Stimulated activated naive CD8-positive, alpha-beta T cell treated with anti-CD3 and anti-CD28 coated beads, Interleukin-15, Interleukin-2, amounts not matched to agents 100 ng/mL and 50 ng/mL, for 24 hours (primary cell): ENCODE measurements around the gene HMOX1.

ENCODE experiments used
- H3K27ac Mint-ChIP-seq: one replicate; pipeline ENCODE4 v1.8.0; 2021; ENCODE audit warnings: mild to moderate bottlenecking, mixed read lengths
- H3K27me3 Mint-ChIP-seq: one replicate; pipeline ENCODE4 v1.8.0; 2021; ENCODE audit warnings: mixed read lengths
- H3K36me3 Mint-ChIP-seq: one replicate; pipeline ENCODE4 v1.8.0; 2021; ENCODE audit warnings: low read depth, mixed read lengths
- H3K4me1 Mint-ChIP-seq: one replicate; pipeline ENCODE4 v1.8.0; 2021; ENCODE audit warnings: low read depth, mixed read lengths
- H3K4me3 Mint-ChIP-seq: one replicate; pipeline ENCODE4 v1.8.0; 2021; ENCODE audit warnings: mild to moderate bottlenecking, mixed read lengths
- H3K9me3 Mint-ChIP-seq: one replicate; pipeline ENCODE4 v1.8.0; 2021; ENCODE audit warnings: mixed read lengths

Gene HMOX1

GRCh38 chr22:35400501-35400790 is 19.6 kb downstream of the HMOX1 start:
- peak overlapping the region; percentile 99 for H3K27ac Mint-ChIP-seq
- peaks cover 40% of the 10 kb centered on the region for H3K36me3 Mint-ChIP-seq
- no peaks in the 10 kb centered on the region for H3K27me3 Mint-ChIP-seq
- H3K4me1 Mint-ChIP-seq = peaks cover 36% of the 10 kb centered on the region
- no peaks in the 10 kb centered on the region for H3K9me3 Mint-ChIP-seq
- peak overlapping the region; percentile 96 for H3K4me3 Mint-ChIP-seq

GRCh38 chr22:35401863-35402262 is 21.0 kb downstream of the HMOX1 start:
- Mint-ChIP-seq H3K4me1 (peaks cover 36% of the 10 kb centered on the region), H3K9me3 (no peaks in the 10 kb centered on the region), H3K27me3 (no peaks in the 10 kb centered on the region), H3K4me3 (peak overlapping the region; percentile 96), H3K27ac (peak overlapping the region; percentile 96), H3K36me3 (peaks cover 52% of the 10 kb centered on the region)

DNA sequence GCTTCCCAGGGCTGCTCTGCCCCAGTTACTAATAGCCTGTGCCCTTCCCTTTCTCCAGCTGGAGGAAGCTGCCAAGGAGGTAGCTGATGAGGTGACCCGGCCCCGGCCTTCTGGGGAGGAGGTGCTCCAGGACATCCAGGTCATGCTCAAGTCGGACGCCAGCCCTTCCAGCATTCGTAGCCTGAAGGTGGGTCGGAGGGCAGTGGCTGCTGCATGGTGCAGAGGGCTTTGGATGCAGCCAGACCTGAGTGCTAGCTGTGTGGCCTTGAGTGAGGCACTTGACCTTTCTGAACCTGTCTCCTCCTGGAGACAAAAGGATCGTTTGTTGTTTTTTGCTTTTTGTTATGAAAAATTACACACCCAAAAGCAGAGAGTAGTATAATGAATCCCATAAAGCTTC is 22.5 kb downstream of the HMOX1 start:
- no peak overlapping the region for H3K27ac Mint-ChIP-seq
- no peak overlapping the region for H3K4me3 Mint-ChIP-seq
- H3K36me3 Mint-ChIP-seq = peaks cover 67% of the 10 kb centered on the region
- H3K27me3 Mint-ChIP-seq = no peaks in the 10 kb centered on the region
- H3K4me1 Mint-ChIP-seq = peaks cover 36% of the 10 kb centered on the region
- no peaks in the 10 kb centered on the region for H3K9me3 Mint-ChIP-seq

GRCh38 chr22:35404176-35404575 is 23.3 kb downstream of the HMOX1 start:
- Mint-ChIP-seq H3K9me3 (no peaks in the 10 kb centered on the region), H3K27ac (no peak overlapping the region), H3K4me3 (no peak overlapping the region), H3K4me1 (peaks cover 36% of the 10 kb centered on the region), H3K27me3 (no peaks in the 10 kb centered on the region), H3K36me3 (peaks cover 71% of the 10 kb centered on the region)

- H3K36me3 Mint-ChIP-seq = peaks cover 81% of the 10 kb centered on the region
- H3K27ac Mint-ChIP-seq = no peak overlapping the region
- no peaks in the 10 kb centered on the region for H3K9me3 Mint-ChIP-seq
- peaks cover 41% of the 10 kb centered on the region for H3K4me1 Mint-ChIP-seq
- H3K4me3 Mint-ChIP-seq = no peak overlapping the region
- H3K27me3 Mint-ChIP-seq = no peaks in the 10 kb centered on the region
These were observed 25.5 kb downstream of the HMOX1 start for GRCh38 chr22:35406443-35406842.

- Mint-ChIP-seq H3K4me1 (peaks cover 38% of the 10 kb centered on the region), H3K4me3 (no peak overlapping the region), H3K36me3 (peaks cover 82% of the 10 kb centered on the region), H3K9me3 (no peaks in the 10 kb centered on the region), H3K27ac (no peak overlapping the region), H3K27me3 (no peaks in the 10 kb centered on the region)
These were observed 26.5 kb downstream of the HMOX1 start for GRCh38 chr22:35407362-35407761.

DNA sequence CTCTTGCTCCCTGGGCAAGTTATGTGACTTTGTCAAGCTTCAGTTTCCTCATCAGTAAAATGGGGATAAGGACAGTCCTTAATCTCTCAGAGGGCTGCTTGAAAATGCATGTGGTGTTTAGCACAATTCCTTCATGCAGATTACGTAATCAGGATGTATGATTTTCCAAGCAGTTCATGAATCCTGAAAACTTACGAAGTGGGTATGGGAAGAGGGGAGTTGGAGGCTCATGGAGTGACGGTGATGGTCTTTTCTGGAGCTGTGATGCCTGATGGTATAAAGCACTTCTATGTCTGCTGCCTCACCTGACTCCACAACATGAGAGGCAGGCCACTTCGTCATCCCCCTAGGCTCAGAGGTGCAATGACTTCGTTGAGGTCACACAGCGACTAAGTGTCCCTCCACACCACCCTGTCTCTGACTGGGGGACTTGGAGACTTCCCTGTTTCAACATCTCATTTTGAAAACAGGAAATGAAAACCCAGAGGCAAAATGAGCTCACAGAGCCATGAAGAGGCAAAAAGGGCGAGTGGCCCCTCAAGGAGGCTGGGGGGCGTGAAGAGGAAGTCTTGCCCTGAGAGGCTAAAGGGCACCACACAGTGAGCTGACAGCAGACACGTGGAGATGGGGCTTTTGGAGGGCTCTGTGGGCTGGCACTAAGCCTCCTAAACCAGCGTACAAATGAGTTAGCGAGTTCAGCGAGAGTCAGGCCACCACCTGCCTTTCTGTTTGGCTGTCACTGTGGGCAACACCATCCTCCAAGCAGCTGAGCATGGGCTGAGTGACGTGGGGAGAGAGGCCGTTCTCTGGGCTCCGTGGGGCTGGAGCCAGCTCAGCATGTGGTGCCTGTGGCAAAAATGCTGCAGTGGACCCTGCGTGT is 29.1 kb downstream of the HMOX1 start:
- Mint-ChIP-seq H3K9me3 (no peaks in the 10 kb centered on the region), H3K27me3 (no peaks in the 10 kb centered on the region), H3K36me3 (peaks cover 76% of the 10 kb centered on the region), H3K27ac (peak overlapping the region; percentile 65), H3K4me3 (no peak overlapping the region), H3K4me1 (peaks cover 28% of the 10 kb centered on the region)

- Mint-ChIP-seq H3K4me3 (no peak overlapping the region), H3K27ac (no peak overlapping the region)
These were observed 29.8 kb downstream of the HMOX1 start for GRCh38 chr22:35410663-35411034.

DNA sequence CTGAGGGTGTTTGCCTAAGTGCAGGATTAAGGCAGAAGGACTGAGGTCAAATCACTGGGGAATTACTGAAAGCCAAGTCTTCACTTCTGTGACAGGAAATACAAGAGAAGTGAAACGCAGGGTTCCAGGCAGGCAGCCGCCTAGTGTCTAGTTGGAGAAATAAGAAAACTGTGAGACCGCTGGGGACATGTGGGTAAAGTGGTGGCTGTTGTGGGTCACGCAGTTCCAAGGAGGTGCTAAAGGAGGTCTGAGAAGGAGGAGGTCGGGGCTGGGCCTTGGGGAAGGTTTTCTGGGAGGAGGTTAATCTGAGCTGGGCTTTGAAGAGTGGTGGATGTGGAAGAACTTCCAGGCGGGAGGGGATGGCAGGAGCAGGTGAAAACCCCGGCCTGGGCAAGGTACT is 30.2 kb downstream of the HMOX1 start:
- H3K4me3 Mint-ChIP-seq = no peak overlapping the region
- H3K9me3 Mint-ChIP-seq = no peaks in the 10 kb centered on the region
- peak overlapping the region; percentile 54 for H3K27ac Mint-ChIP-seq
- no peaks in the 10 kb centered on the region for H3K27me3 Mint-ChIP-seq
- H3K36me3 Mint-ChIP-seq = peaks cover 82% of the 10 kb centered on the region
- peaks cover 28% of the 10 kb centered on the region for H3K4me1 Mint-ChIP-seq

More at GRCh38 chr22:35410663-35411034, 29.8 kb downstream of the HMOX1 start:
- Mint-ChIP-seq H3K36me3 (peaks cover 81% of the 10 kb centered on the region), H3K9me3 (no peaks in the 10 kb centered on the region), H3K4me1 (peaks cover 28% of the 10 kb centered on the region), H3K27me3 (no peaks in the 10 kb centered on the region)

DNA sequence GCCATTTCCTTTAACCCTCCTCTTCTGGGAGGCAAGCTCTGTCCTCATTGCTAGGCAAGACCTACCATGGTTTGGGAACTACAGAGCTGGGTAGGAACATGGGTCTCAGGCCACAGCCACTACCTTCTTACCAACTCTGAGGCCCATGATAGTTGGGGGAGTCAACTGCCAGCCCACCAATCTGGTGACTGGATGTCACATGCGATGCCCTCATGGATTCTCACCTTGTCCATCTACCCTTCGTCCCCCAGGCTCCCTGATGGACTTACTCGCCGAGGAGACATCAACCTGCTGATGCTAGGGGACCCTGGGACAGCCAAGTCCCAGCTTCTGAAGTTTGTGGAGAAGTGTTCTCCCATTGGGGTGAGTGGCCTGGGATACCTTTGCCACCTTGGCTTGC is 32.7 kb downstream of the HMOX1 start:
- no peak overlapping the region for H3K4me3 Mint-ChIP-seq
- no peak overlapping the region for H3K27ac Mint-ChIP-seq
- H3K27me3 Mint-ChIP-seq = no peaks in the 10 kb centered on the region
- H3K36me3 Mint-ChIP-seq = peaks cover 76% of the 10 kb centered on the region
- H3K9me3 Mint-ChIP-seq = no peaks in the 10 kb centered on the region
- H3K4me1 Mint-ChIP-seq = peaks cover 28% of the 10 kb centered on the region

DNA sequence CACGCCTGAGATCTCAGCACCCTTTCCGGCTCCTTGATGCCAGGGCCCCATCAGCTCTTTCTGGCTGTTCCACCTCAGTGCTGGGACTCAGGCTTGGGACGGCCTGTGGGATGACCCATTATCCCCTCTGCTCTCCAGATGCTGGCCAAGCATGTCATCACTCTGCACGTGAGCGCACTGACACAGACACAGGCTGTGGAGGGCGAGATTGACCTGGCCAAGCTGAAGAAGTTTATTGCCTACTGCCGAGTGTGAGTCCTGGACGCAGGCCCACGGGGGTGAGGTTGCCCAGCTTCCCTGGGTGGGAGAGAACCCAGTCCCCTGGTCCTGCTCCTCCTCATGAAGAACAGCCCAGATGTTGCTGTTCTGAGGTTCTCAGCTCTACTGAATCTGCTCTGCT is 36.7 kb downstream of the HMOX1 start:
- Mint-ChIP-seq H3K4me1 (no peaks in the 10 kb centered on the region), H3K36me3 (peaks cover 67% of the 10 kb centered on the region), H3K4me3 (no peak overlapping the region), H3K27me3 (no peaks in the 10 kb centered on the region), H3K9me3 (no peaks in the 10 kb centered on the region), H3K27ac (no peak overlapping the region)

- peaks cover 70% of the 10 kb centered on the region for H3K36me3 Mint-ChIP-seq
These were observed 37.2 kb downstream of the HMOX1 start for GRCh38 chr22:35418088-35418487.

GRCh38 chr22:35418731-35419130 is 37.8 kb downstream of the HMOX1 start:
- Mint-ChIP-seq H3K27ac (no peak overlapping the region), H3K36me3 (peaks cover 71% of the 10 kb centered on the region), H3K4me1 (no peaks in the 10 kb centered on the region), H3K9me3 (no peaks in the 10 kb centered on the region), H3K27me3 (no peaks in the 10 kb centered on the region), H3K4me3 (no peak overlapping the region)

More at GRCh38 chr22:35418088-35418487, 37.2 kb downstream of the HMOX1 start:
- Mint-ChIP-seq H3K9me3 (no peaks in the 10 kb centered on the region), H3K27ac (no peak overlapping the region), H3K27me3 (no peaks in the 10 kb centered on the region), H3K4me3 (no peak overlapping the region), H3K4me1 (no peaks in the 10 kb centered on the region)

GRCh38 chr22:35419756-35420155 is 38.9 kb downstream of the HMOX1 start:
- Mint-ChIP-seq H3K9me3 (no peaks in the 10 kb centered on the region), H3K4me3 (no peak overlapping the region), H3K36me3 (peaks cover 76% of the 10 kb centered on the region), H3K4me1 (no peaks in the 10 kb centered on the region), H3K27ac (no peak overlapping the region), H3K27me3 (no peaks in the 10 kb centered on the region)

- Mint-ChIP-seq H3K27ac (no peak overlapping the region), H3K36me3 (peaks cover 77% of the 10 kb centered on the region), H3K27me3 (no peaks in the 10 kb centered on the region), H3K4me3 (no peak overlapping the region), H3K9me3 (no peaks in the 10 kb centered on the region), H3K4me1 (no peaks in the 10 kb centered on the region)
These were observed 40.2 kb downstream of the HMOX1 start for GRCh38 chr22:35421121-35421520.

DNA sequence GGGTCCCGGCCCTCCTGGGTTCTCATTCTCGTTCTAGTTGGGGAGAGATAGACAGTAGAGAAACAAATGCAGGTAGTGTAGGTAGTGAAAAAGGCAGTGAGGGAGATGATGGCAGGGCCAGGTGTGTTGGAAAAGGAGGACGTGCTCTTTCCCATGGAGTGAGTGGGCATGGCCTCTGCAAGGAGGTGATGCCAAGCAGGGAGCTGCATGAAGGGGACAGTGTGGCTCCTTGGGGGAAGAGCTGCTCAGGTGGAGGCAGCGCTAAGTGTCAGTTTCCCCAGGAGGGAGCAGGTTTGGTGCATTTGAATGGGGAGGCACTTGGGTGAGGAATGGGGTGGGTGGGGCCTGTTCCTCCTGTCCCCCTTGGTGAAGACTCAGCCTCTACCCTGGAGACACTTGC is 41.2 kb downstream of the HMOX1 start:
- H3K4me3 Mint-ChIP-seq = no peak overlapping the region
- H3K27me3 Mint-ChIP-seq = no peaks in the 10 kb centered on the region
- H3K36me3 Mint-ChIP-seq = peaks cover 77% of the 10 kb centered on the region
- no peaks in the 10 kb centered on the region for H3K9me3 Mint-ChIP-seq
- no peak overlapping the region for H3K27ac Mint-ChIP-seq
- no peaks in the 10 kb centered on the region for H3K4me1 Mint-ChIP-seq
